Activated naive CD4-positive, alpha-beta T cell (primary cell): Measurements from ENCODE around the gene STAT4.

Experiments
- DNase-seq, 4 experiments: peaks; one replicate each; lab custom pipeline; 2025; lab: John Stamatoyannopoulos, UW

Gene STAT4

DNA sequence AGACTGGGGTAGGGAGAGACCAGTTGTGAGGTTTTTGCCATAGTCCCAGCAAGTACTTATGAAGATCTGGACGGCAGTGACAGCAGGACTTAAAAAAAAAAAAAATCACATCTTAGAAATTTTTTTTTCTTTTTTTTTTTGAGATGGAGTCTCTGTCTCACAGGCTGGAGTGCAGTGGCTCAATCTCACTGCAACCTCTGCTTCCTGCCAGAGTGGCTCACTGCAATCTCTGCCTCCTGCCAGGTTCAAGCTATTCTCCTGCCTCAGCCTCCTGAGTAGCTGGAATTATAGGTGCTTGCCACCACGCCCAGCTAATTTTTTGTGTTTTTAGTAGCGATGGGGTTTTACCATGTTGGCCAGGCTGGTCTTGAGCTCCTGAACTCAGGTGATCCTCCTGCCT is 22.4 kb upstream of the STAT4 start:
- no peak for DNase-seq

DNA sequence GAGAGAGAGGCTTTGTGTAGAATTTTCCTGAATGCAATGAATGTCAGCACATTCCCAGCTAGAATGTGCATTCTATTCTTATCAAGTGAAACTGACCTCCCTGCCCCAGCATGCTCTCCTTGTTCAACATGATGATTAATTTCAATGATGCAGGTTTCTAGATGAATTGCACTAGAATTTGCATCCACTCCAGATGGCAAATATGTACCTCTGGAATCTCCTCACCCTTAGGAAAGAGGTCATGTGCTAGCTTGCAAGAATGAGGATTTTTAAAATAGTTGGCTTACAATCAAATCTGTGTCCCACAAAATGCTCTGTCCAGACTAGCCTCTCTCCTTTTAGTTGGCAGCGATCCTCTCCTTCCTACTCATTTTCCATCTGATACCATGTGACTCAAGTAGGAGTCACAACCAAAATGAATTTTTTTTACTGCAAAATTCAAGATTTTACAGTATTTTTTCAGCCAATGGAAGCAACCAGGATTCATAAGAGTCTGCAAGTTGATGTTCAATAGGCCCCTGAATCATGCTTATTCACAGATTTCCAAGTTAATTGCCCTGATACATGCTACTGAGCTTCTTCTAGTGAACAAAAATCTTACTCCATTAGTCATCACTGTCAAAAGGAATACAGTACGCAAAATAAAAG is 21.0 kb upstream of the STAT4 start:
- DNase-seq = no peak

DNA sequence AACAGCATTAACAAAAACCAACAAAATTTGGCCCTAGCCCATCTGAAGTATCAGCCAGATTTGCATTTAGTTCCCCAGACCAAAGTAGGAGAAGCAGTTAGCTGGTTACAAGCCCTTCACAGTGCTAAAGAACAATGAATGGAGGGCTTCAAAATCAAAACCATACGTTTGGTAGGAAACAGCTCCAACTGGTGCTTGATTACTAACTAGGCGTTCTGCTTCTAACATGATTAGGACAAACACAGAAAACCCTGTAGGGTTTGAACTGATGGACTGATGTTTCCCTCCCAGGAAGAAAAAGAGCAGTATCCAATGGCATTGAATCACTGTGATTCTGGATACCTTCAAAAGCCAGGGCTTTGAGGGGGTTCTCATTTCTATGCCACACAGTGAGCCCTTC is 20.5 kb upstream of the STAT4 start:
- no peak for DNase-seq

DNA sequence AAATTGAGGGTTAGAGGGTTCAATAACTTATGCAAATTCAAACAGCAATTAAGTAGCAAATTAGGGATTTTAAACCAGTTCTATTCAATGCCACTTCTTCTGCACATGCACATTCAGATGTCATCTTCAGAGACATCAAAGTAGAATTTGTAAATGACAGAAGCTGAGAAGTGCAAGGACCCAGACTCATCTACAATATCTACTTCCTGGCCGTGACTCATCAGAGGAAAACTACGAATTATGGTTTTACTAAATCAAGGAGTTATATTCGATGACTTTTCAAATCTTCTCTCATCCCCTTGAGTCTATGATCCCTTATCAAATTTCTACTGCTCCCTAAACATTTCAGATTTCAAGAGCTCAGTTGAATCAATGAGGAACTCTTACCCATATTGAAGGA is 20.0 kb upstream of the STAT4 start:
- no peak for DNase-seq

DNA sequence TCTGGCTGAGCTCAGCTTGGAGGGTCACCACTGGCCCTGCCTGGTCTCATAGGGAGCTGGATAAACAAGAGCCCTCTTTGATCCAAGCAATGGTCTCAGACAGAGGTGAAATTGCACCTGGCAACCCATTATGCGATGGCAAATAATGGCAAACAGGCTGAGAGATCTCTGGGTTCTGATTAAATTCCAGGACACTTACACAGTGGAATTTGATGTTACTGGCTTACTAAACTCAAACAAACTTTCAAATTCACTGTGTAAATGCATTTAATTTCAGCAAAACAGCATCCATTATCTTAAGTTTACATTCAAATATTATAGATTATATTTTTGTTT is 19.5 kb upstream of the STAT4 start:
- DNase-seq = no peak

DNA sequence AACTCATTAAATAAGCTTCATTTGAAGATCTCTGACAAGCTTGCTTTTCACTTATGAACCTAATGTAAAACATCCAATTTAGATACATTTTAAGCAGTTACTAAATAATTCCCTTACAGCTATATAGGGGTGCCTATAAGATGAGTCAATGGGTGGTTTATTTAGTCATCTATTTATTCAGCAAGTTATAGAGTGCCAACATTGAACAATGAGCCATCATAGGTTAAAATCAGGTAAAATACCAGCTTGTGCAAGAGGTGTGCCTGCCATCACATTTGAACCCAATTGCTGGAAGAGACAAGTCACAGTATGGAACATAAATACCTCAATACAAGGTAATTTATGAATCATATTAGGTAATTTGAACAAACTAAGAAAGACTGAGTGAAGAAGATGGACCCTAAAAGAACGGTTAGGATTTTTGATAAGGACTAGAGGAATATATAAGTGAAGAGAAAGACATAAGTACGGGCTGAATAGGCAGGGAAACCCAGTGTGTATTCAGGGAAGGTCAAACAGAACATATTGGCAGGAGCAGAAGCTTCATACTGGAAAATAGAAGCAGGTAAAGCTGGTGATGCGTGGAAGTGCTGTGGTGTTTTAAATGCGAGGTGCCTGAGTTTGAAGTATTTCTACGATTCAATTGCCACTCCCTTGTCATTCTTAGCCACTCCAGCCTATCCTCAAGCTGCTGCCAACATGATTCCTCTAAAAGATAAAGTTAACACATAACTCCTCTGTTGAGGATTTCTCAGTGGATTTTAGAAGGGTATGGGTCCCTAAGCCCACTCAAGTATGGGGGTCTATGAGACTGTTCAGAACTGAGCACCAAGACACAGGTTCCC is 18.9 kb upstream of the STAT4 start:
- no peak for DNase-seq

DNA sequence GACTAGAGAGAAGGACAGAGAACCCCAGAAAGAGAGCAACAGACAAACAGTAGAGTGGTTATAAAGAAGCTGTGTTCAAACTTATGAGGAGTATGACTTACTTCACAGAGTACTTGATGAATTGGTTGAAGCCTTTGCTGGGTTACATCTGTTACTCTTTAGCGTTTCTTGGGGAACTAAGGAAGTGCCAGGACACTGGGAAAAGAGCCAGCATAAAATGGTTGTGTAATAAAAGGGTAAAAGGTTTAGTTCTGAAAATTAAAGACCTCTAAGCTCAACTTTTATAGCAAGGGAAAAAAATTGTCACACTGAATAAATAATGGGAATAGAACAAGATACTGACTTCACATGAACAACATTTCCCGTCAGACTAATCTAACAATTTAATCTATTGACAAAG is 17.0 kb upstream of the STAT4 start:
- DNase-seq = no peak

DNA sequence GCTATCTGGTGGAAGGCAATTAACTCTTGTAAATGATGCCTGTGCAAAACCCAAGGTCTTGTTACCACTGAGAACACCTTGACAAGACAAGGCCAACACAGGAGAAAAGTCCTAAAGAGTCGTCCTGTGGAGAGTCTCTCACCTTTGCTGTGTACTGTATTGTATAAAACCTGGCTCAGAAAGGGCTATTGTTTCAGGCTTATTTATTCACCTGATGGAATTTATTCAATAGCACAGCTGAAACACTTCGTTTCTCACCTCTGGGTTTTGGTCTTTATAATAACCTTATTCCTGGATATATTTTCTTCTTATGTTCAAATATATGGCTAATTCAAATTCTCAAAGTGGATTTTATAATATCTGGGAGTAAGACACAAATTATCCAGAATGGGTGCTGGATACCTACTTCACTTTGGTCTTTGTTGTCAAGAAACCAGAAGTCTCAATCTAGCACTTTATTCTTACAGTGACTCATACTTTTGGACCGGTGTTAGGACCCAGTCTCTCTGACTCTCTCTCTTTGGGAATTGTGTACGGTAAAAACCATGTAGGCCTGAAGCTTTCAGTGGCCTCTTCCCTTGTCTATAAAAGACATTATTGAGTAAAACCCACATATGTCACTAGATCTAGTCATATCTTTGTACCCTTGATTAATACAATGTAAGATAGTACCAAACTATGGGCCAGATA is 16.1 kb upstream of the STAT4 start:
- DNase-seq = no peak

DNA sequence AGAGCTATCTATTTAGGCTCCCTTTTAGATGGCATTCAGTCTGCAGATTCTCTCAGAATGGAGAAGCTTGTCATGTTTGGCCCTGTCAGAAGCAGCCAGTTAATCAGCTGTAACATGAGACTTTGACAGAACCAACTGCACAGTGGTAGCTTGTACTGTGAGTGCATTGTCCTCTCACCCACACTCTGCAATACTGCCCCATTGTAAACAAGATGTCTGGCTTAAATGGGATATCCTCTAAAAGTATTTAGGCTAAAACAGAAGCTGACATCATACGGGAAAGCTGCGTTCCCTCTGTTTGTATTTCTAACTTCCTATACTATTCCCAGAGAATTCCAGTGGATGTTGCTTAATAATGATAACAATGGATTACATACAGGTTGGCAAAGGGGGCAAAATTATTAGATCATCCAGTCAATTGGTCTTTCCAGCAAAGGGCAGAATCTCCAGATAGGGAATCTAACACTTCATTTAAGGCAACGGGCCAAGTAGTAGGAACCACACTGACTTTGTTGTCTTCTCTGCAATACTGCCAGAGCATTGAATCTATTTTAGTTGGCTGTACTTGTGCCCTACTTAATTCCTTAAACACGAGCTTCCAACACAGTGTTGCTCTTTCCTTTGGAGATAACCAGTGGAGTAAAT is 15.4 kb upstream of the STAT4 start:
- no peak for DNase-seq

DNA sequence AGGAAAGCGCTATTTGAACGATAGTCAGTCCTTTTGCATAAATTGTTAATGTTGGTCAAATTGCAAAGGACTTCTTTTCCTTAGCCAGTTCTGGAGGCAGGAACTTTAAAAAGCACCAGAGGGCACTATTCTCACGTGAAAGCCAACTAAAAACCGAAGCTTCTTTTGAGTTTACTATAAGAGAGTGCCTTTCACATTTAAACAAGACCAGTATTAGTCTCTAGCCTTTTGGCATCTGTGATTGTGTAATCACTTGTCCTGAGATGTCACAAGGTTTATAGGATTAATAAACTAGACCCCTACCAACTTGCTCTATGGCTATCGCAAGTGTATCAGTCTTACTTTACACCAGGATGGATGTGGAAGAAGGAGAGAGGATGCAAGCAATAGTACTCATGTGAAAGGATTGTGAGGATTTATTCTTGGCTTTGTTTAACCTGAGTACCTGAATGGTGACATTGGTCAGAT is 14.4 kb upstream of the STAT4 start:
- DNase-seq = no peak

DNA sequence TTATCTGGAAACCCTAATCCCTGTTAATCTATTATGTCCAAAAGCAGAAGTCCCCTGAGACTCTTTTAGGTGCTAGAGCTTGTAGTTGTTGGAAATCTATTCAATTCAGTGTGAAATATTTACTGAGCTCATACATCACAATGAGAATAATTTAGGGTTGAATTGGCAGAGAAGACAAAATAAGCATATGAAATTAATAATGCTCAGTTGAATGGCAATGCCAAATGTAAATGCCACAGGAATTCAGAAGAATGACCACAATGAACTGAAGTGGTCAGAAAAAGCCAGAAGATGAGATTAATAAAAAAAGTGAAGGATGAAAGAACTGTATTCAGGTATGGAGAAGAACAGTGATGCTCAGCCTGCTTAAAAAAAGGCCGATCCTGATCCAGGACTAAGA is 8.0 kb upstream of the STAT4 start:
- no peak for DNase-seq

DNA sequence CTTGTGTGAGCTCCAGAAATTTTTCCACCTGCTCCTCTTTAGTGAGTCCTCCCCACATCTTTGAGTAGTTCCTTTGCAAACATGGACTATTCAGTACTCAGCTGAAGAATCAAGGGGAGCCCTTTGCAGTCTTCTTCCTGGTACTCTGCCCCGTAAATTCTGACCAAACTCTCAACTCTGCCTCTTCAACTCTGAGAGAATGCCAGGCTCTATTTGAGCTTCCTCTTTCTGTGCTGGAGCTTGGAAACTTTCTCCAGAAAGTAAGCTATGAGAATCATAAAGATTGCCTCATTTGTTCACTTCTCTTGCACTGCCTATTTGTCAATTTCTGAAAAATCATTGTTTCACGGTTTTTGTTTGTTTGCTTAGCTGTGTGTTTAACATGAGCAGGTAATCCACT is 7.4 kb upstream of the STAT4 start:
- no peak for DNase-seq

DNA sequence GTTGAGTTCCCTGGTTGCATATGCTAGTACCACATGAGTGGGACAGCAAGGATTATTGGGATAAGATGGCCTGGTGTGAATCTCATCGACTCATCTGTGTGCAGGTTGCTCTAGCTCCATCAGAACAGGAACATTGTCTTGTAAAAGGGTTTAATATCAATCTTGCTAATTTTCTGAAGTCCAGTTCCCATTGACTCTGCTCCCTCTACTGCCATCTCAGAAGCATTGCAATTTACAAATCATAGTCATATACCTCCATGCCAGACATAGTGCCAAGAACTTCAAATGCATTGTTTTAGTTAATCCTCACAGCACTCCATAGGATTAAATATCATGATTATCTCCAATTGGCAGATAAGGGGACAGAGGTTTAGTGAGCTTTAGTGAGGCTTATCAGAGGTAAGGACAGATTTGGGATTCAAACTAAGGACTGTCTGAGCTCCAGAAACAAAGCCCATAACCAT is 4.8 kb upstream of the STAT4 start:
- no peak for DNase-seq

DNA sequence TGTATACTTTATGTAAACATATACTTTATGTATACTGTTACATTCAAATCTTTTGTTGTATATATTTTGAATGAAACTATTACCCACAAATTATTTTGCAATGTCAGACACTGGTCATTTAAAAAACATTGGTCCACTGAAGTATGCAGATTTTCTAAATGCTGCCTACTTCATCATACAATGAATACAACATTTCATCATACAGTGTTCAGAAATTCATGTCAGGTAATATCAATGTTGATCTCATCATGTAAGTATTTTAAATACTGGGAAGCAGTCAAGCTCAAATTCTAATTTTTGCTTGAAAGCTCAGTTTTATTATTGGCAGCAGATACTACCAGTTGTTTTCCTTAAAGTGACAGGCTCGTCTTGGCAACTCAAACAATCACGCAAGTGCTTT is 2.9 kb upstream of the STAT4 start:
- no peak for DNase-seq

DNA sequence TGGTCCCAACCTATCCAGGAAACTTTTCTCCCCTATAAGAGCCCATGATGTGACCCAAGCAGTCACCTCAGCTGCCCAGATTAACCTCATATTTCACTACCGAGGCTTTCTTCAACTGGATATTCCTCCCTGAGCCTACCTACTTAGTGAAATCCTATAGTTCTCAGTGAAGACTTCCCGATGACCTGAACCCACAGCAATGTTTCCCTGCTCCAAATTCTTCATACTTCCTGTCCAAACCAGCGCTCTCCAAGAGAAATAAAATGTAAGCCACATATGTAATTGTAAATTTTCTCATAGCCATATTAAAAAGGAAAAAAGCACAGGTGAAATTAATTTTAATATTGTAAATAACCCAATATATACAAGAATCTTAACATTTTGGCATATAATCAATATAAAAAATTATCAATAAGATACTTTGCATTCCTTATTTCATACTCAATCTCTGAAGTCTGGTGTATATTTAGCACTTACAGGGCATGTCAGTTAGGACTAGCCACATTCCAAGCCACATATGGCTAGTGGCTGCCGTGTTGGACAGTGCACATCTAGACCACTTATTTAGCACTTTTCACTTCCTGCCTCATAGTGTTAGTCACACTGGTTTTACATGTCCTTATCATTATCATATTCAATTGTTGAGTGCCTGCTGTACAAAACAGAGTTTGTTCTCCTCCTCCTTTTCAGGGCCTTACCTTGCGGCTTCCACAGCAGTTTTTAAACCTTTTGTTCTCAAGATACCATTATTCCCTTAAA is 1.9 kb upstream of the STAT4 start:
- DNase-seq = no peak

DNA sequence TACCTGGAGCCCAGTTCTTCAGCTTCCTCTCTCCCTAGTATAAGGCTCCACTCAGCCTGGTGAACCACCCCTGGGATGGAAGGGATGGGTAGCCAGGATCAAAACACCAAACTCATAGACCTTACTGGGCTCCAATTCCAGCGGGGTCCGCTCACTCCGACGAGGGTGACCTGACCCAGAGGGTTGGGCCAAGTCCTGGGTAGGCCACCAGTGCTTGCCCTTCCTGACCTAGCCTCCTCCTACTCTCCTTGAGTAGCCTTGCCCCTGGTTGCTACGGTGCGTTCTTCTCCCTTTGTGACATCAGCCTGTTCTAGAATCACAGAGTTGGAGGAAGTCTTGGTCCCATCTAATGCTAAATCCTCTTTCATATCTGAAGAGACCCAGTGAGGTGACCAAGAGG is 537 bp upstream of the STAT4 start:
- DNase-seq = no peak

DNA sequence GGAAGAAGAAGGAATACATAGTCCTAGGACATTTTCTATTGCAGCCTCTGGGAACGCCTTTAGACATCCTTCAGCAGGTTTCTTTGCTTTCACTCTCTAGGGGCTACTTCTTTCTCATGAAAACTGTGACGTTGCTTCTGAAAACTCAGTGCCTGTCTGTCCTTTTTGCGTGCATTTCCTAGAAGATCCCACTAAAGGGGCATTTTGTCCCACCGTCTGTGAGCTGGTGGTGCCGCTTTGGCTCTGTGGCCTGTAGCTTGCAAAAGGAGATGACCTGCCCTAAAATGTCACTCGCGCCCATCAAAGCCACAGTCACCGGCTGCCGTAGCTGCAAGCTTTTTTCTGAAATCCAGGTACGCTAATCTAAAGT is 579 bp downstream of the STAT4 start:
- no peak for DNase-seq

DNA sequence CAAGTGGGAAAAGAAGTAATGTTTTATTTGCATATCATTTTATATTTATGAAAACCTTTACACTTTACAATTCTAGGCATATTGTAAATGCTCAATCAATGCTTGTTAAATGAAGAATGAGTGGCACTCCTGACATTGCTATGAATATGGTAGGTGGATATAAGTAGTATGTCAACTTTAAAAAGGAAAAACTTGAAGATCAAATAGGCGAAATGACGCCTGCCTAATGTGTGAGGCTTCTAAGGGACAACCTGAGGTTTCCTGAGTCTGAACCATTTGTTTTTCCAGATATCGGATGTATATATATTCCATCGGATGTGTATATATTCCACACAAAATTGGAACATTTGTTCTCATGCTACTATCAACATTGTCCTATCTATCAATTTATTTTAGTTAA is 1.4 kb downstream of the STAT4 start:
- DNase-seq = no peak

DNA sequence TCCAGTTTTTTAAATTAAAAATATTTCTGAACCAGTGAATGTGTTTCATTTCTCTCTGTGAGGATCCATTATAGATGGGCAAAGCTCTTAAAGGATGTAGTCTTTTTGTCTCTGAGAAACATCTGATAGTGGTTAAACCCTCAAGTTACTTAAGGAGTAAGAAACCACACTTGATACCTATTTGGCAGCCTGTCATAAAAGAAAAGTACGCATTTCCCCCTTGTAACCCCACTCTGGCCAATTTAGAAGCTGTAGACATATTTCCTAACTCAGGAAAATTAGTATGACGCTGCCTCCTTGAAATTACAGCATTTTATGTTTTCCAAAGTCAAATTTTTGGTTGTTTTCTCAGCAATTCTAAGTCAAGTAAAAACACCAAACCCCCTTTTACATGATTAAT is 2.0 kb downstream of the STAT4 start:
- no peak for DNase-seq

DNA sequence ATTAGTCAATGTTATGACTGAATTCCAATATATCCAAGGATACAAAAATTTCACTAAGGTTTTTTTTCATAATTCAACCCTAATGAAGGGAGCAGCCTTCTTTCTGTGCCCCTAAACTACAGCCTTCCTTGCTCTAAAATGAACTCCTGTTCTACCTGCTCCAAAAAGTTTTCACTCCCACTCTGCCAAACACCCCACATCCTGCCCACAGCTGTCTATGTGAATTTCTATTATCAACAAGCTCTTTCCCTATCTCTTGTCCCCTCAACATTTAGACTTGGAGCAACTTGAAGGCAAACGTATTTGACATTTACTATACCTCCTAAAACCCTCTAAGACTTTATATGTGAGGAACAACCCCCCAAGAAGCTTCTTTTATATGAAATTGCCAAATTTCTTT is 2.5 kb downstream of the STAT4 start:
- DNase-seq = no peak

DNA sequence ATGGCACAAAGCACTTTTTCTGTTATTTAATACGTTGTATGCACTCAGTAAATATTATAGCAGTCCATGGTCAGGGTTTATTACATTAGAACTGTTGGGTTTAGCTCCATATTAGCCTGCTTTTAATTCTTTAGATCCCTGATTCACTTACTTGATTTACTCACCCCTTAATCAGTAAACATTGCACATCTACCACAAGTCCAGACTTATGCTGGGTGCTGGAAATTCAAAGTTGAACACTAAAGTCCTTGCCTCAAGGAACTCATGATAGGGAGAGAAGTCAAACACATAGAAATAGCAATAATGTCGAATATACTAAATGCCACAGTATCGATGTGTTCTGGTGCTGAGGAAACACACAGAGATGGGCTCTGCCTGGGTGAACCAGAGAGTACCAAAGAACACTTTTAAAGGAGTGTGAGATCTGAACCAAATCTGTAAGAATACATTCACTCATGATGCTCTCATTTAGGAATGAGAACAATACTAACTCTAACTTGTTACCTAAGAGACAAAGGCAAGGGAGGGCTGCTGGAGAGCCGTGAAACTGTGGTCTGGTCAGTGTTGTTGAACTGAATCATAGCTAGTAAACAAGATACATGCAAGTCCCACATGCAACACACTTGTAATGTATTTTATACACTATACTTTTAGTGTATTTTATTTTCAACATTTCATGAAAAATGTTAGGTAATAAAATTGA is 4.9 kb downstream of the STAT4 start:
- no peak for DNase-seq
